Posterior cingulate gyrus (tissue), 11 donors: ENCODE data around the gene EPB41.
A peak's percentile ranks its signal among the peaks of the same experiment; 100 is the strongest.

Source experiments
- DNase-seq, 10 donors: peaks; one replicate each; pipeline versions ENCODE4 v3.0.0 to v3.0.0-alpha.2; 2020 to 2021; ENCODE audit warnings: mixed read lengths in 3 of 10
- intact Hi-C: fragments of 100-400 bp; cut with DNase I; formaldehyde crosslinking; loops from one replicate; pipeline ENCODE4 v1.15.1; 2023

The EPB41 gene

DNA sequence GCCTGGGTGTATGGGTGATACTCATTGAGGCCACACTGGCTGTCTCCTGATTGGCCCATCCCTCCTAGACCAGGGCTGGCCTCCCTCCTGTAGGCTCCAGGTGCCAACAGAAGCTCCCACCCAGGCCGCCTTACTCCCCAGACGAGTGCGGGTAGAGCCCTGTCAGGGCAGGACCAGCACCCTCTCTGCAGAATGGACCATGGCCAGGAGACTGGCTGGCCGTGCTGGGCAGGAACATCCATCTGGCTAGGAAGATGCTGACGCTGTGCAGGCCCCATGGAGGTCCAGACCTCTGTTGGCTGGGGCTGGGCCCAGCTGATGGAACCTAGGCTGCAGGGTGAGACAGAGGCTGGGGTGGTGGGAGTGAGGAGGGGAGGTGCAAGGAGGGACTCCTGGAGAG, 25.0 kb upstream of the EPB41 start:
- intact Hi-C loops: no loop called here

DNA sequence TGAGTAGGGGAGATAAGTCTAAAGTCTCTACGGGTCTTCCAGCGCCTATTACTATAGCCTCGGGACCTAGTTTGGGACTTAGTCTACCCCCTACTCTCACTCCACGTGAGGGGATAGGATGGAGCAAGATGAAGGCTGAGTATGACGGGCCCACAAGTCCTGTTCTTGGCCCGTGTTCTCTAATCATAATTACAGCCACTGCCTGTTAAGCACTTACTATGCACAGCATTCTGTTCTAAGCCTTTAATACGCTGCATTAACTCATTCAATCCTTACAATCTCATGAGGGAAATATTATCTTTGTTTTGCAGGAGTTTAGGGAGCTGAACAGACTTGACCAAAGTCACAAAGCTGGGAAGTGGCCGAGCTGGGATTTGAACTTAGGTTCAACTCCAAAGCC, 23.9 kb upstream of the EPB41 start:
- no peak for DNase-seq
- intact Hi-C loops: no loop called here

More for the DNA sequence above, 25.0 kb upstream of the EPB41 start:
- peak in 1 of 10 donors; percentile 74 for DNase-seq

DNA sequence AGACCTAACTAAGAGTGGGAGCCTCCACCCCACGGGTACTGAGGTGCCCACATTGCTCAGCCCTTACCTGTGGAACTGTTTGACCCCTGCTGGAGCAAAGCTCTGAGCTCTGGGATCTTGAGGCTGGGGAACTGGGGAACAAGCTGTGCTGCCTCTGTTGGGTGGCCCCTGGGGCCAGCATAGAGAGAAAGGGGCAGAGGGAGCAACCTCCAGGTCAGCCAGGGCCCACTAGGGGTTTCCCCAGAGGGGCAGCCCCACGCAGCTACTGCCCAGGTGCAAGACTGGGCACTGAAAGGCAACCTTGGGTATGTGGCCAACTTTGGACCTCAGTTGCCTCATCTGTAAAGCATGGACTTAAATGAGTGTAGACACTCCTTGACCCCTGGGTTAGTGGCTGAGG, 23.5 kb upstream of the EPB41 start:
- intact Hi-C loops: no loop called here
- peak in 1 of 10 donors; percentile 52 for DNase-seq

DNA sequence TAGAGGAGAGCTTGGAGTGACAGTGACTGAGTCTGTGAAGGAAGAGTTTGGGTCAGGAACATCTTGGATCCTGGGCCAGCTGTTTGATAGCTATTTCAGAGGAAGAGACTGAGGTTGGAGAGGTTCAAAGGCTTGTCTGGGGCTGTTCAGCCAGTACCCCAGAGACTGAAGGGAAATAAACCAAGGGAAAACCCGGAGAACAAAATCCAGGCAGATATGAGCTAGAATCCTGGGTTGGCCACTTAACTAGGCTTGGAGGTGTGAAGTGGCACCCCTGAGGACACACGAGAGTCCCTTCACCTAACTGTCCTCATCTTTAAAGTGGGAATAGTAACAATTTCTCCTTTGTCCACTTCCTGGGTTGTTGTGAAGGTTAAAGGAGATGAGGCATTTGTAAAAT, 23.1 kb upstream of the EPB41 start:
- intact Hi-C loops: no loop called here
- DNase-seq: peak in 1 of 10 donors; percentile 4

DNA sequence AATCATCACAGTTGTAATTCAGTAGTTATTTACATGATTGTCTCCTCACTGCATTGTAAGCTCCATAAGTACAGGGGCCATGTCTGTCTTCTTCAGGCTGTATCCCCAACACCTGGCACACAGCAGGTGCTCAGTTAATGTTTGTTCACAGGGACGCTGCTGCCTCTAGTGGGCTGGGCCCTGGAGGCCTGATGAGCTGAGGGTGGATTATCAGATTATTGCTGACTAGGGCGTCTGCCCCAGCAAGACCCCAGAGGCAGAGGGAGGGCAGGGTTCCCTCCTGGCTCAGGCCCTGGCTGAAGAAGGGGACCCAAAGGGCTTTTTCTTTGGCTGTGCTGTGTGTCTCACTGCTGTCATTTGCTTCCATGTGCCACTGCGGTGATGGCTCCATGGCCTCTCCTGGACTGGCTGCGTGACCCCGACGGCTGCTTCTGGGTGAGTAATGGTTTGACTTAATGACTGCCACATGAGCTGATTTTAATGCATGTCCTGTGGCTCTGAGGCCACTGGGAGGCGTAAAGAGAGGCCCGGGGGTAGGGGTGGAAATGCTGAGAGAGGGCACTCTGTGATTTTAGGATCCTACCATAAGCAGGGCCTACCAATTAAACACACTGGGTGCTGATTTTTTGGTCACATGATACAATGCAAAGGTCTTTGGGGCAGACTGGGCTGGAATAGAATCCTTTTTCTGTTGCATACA, 20.8 kb upstream of the EPB41 start:
- DNase-seq: peak in 2 of 10 donors; percentile 22 to 23
- intact Hi-C loops: no loop called here

DNA sequence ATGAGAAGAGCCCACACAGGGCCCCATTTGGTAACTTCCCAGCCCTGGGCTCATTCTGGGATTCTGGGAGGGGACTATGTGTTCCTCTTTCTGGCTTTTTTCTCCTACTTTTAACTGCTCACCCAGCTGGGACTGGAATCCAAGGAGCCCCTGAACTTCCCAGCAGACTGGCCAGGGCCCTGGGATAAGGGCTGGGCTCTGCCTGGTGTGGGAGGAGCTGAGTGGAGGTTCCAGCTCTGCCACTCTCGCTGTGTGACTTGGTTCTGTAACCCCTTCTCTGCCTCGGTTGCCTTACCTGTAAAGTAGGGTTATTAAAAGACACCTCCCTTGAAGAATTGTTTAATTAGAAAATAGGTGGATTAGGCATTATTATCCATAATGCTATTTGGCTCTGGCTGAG, 19.6 kb upstream of the EPB41 start:
- peak in 2 of 10 donors; percentile 23 to 57 for DNase-seq

DNA sequence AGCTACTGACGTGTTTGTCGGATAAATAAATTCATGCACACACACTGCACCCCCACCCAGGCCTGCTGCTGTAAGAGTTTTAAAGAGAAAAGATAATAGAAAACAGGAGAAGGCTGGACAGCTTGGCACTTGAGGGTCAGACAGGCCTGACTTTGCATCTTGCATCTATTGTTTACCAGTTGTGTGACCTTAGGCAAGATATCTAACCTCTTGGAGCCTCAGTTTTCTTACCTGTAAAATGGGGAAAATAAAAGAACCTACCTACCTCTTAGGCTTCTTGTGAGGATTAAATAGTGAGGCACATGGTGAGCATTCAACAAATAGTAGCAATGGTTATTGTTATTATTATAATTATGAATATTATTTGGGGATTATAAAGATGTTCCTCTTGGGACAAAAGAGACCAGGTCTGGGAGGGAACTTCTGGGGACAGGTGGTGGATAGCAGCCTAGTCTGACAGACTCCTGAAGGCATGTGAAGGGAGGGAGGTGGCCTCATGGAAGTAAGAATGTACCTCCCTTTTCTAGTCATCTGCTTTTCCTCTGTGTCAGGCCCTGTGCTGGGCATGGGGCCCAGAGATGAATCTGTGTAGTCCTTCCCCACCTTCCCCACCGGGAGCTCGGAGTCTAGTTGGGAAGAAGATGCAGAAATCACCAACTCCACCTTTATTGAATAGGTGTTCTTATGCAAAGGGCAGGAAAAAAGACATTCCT, 18.3 kb upstream of the EPB41 start:
- intact Hi-C loops: no loop called here
- peak in 1 of 10 donors; percentile 37 for DNase-seq

More for the DNA sequence above, 19.6 kb upstream of the EPB41 start:
- intact Hi-C loops: no loop called here

DNA sequence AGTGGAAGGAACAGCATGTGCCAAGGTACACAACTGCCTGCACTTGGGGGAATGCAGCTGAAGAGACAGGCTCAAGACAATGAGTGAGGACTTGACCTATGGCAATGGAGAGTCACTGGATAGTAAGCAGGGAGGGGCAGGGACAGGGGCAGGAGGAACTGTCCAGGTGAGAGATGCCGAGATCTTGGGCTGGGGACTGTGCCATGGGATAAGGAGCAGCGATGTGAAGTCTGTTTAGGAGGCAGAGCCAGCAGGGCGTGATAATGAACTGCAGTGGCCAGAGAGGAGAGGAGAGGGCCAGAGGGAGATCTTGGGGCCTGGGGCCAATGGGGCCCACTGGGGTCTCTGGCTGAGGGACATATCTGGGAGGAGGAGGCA, 17.8 kb upstream of the EPB41 start:
- peak in 1 of 10 donors; percentile 60 for DNase-seq
- intact Hi-C loops: no loop called here

DNA sequence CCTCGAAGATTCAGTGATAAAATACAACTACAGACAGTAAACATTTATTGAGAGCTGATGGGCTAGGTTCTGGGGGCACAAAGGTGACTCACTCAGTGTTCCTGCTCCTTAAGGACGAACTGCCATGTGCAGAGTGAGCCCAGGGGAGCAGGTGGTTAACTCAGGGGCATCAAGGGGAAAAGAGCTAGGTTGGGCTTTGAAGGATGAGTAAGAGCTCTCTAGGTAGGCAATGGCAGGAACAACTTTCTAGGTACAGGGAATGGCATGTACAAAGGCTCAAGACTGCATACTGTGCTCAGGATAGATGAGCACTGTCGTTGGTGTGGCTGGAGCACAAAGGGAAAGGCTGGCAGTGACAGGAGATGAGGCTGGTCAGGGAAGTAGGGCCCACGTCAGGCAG, 16.6 kb upstream of the EPB41 start:
- intact Hi-C loops: no loop called here

DNA sequence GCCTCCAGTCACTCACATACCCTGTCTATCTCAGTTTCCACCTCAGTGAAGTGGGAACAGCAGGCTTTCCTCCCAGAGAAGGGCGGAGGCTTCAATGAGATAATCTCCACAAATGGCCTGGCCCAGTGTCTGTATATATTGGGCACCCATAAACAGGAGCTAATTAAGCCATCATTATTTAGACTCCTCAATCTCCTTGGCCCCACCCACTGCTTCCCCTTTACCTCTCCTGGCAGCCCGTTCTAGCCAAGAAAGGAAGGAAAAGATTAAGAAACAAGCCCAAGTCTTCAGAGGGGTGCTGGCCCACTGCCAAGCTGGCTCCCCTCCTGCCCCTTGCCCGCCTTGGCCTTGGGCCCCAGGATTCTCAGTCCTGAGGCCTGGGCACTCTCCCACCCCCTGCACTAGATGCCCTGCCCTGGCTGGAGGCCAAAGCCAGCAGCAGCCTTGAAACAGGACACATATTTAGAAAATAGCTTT, 15.9 kb upstream of the EPB41 start:
- DNase-seq: peak in 2 of 10 donors; percentile 23 to 76

More for the DNA sequence above, 16.6 kb upstream of the EPB41 start:
- no peak for DNase-seq

DNA sequence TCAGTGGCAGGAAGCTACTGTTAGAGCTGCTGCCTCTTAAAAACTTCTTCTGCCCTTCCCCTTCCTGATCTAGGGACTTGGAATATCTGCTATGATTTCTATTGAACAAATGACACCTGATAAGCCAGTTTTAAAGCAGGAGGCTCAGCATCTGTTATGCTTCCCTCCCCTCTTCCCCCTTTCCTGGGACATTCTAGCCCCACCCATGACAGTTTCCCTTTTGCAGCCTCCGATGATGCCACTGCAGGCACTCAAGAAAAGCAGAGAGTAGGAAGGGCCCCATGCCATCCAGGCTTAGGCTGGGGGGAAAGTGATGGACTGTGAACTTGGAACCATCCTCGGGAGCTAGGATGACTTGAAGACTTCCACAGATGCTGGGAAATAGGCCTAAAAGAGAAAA, 15.1 kb upstream of the EPB41 start:
- intact Hi-C loops: no loop called here
- DNase-seq: peak in 1 of 10 donors; percentile 6

More for the DNA sequence above, 15.9 kb upstream of the EPB41 start:
- intact Hi-C loops: no loop called here

DNA sequence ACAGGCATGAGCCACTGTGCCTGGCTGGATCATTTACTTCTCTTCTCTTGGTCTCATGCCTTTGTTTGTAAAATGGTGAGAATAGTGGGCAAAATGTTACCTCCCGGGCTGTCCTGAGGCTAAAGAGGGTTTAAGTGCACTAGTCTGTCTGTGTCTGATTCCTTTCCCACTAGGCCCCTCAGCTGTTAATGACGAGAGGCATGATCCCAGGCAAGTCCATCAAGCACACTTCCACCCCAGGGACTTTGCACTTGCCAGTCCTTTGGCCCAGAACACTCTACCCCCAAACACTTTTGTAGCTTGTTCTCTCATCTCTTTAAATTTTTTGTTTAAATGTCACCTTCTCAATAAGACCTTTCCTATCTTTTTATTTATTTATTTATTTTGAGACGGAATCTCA, 13.8 kb upstream of the EPB41 start:
- intact Hi-C loops: no loop called here
- no peak for DNase-seq

DNA sequence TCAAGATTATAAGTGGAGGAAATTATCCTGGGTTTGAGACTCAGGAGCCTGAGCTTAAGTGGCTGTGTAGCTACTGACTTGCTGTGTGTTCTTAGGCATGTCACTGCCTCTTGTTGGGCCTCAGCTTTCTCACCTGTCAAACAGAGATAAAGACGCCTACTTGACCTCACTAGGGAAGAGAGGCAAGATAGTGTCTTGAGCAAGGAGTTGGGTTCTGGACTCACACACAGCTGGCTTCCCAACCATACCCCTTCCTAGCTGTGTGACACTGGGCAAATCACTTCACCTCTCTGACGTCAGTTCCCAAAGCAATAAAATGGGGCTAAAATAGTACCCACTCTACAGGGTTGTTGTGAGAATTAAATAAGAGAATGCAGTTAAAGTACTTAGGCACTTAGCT, 11.6 kb upstream of the EPB41 start:
- no peak for DNase-seq
- intact Hi-C loops: no loop called here

DNA sequence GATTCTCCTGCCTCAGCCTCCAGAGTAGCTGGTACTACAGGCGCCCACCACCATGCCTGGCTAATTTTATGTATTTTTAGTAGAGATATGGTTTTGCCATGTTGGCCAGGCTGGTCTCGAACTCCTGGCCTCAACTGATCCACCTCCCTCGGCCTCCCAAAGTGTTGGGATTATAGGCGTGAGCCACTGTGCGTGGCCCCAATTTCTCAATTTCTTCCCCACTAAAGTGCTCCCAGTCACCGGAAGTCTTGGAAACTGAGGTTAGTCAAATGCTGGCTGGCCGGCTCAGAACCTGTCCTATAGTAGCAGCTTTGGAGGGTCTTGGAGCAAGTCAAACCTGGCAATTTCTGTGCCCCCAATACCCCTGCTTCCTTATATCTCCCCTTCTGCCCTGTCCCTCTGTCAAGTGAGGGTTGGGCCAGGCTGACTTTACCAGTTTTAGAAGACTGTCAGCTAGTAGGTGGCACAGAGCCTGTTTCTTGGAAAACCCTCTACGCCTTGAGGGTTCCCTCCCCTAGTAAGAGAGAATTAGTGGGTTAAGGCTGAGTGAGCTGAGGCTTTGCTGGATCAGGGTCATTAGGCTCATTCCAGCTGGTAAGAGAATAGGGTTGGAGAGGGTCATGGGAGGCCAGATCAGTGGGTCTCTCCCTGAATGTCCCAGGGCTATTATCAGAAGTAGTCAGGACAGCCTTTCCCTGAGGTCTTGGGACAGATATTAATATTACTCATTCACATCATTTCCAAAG, 8.3 kb upstream of the EPB41 start:
- intact Hi-C loops: no loop called here
- DNase-seq: no peak

DNA sequence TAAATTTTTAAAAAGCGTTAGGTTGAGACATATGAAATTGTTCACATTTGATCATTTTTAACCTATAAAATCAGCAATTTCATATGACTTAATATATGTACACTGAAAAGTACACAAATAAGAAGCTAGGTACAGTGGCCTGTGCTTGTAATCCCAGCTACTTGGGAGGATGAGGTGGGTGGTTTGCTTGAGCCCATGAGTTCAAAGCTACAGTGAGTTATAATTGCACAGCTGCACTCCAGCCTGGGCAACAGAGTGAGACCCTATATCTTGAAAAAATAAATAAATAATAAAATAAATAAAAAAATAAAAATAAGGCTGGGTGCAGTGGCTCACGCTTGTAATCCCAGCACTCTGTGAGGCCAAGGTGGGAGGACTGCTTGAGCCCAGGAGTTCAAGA, 5.2 kb upstream of the EPB41 start:
- intact Hi-C loops: no loop called here
- DNase-seq: no peak

DNA sequence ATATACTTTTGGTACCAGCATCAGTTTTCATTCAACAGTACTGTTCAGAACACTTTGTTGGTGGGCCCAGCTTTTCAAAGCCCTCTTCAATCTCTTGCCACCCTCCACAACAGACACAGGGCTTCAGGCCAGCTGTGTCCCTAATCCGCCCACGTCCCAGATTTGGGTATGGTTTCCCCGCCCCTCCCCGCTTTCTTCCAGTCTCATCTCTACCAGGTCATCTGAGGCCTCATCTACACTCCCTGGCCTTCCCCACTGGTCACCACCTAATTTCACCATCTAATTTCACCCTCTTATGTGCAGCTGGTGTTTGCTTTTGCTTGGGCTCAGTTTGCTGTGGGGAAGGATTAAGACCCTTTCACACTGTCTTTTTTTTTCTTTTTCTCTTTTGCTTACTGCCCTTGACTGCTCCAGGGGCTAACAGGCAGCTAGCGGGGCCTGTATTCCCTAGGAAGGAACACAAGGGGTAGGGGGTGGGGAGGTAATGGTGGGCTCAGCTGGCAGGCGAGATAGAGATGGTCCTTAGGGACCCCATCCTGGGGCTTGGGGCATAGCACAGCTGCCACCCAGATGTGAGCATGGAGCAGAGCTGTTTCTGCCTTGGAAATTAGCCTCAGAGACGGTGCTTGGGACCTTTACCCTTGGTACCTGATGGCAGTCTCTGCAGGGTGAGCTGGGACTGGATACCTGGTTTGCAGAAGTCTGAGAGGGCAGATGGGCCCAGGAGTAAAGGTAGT, 3.8 kb upstream of the EPB41 start:
- DNase-seq: no peak

DNA sequence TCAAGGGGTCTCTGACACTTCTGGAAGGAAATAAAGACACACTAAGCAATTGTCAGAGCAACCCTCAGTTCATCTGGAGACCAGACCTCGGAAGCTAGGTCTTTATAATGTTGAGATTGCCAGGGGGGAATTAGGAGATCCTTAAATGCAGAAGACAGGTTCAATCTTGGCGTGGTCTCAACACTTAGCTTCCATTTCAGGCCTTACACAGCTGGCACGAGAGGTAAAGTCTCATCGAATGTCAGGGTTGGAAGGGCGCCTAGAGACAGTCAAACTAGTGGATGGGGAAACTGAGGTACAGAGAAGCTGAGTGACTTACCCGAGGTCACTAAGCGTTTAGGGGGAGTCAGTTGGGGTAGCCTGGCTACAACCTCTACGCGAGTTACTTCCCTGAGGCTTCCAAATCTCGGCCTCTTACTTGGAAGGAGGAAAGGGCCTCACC, 562 bp upstream of the EPB41 start:
- DNase-seq: no peak
- intact Hi-C loops: no loop called here

More for the DNA sequence above, 3.8 kb upstream of the EPB41 start:
- intact Hi-C loops: no loop called here

DNA sequence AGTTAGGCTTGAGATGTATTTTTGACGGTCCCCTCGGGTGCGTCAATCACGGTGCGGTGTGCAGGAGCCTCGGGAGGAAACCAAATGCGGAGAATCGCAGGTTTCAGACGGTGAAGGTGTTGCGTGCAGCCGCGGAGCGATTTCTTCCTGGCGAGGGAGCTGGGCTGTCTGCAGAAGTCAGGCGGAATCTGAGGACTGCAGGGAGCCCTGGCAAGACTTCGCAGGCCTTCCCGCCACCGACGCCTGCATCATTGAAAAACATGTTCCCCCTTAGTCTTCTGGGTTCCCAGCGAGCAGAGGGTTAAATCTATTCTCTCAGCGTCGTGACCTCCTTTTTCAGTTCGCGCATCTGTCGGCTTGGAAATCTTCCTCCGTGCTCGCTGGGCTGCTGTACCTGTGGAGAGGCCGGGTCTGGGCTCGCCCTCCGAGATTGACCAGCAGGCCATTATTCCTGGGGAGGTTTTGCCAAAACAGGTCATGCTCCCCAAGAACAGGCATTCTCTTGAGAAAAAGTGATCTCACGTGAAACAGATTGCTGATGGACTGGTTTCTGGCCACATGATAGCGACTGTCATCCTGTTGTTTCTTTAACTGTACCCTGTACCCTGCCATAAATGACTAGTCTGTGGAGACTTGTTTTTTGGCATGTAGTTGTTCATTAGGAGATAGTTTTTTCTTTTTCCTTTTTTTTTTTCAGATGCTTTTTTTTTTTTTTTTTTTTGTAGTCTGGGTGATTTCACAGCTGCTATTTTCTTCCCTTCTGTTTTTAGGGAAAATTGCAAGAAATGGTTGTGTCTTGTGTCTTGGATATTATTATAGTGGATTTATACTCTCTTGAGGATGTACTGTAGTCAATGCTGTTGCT, 894 bp downstream of the EPB41 start:
- DNase-seq: peak in 7 of 10 donors; percentile 10 to 84 (median 27)
- intact Hi-C loops: no loop called here

DNA sequence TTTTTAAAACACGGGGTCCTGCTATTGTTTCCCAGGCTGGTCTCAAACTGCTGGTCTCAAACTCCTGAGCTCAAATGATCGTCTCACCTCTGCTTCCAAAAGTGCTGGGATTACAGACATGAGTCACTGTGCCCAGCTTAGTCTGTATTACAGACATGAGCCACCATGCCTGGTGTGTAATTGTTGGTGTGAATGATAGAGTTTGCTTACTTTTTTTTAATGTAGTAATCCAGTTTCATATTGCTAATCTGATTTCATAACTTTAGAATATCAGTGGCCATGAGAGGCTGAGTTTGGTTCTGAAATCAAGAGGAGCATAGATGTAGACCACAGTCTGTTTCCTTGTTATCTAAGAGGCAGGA, 3.4 kb downstream of the EPB41 start:
- intact Hi-C loops: no loop called here
- DNase-seq: no peak
